SU-DHL-6 (cell line): Measurements from ENCODE around the gene NEK6.

Experiments used
- CTCF ChIP-seq: fragments of 200-600 bp; sonication (generic); IDR thresholded peaks from one replicate; pipeline ENCODE4 v1.5.1; 2017; ENCODE audit warnings: antibody characterized with exemption, mild to moderate bottlenecking, low read length, moderate library complexity; ENCODE audit not compliant: insufficient read depth, poor library complexity, severe bottlenecking
- EZH2phosphoT487 ChIP-seq: fragments of 200-600 bp; sonication (generic), shearing (Covaris generic); conservative IDR thresholded peaks from 2 replicates; pipeline ENCODE4 v1.6.1; 2018; ENCODE audit warnings: mild to moderate bottlenecking, antibody characterized with exemption, low read length, moderate library complexity, mixed read lengths

GRCh38 chr9:124325816-124326215 lies 68.1 kb downstream of the NEK6 start:
- TF ChIP-seq CTCF (no peak), EZH2phosphoT487 (no peak)
